ENCODE results near the gene SPRYD7.
A peak's percentile ranks its signal among the peaks of the same experiment; 100 is the strongest.
"Not testable (repeated sequence)": the region's sequence is repeated elsewhere in the genome, so short reads cannot be mapped to it uniquely, and the experiment has no call there.

Gene SPRYD7

GRCh38 chr13:49936075-49936967 lies at the start of gene SPRYD7:
Gene SPRYD7 (minus strand): TSS chr13:49936340. CDS start chr13:49936235, 105 bp downstream.
- peak; percentile 99 for DNase-seq

- DNase-seq = no peak
These were observed 49.0 kb upstream of the SPRYD7 start for GRCh38 chr13:49985129-49985528.

- no peak for DNase-seq
These were observed 44.1 kb upstream of the SPRYD7 start for GRCh38 chr13:49980266-49980665.

- no peak for DNase-seq
These were observed 41.9 kb upstream of the SPRYD7 start for GRCh38 chr13:49977992-49978391.

GRCh38 chr13:49976314-49977258 lies 40.4 kb upstream of the SPRYD7 start:
- DNase-seq = peak; percentile 82

- no peak for DNase-seq
These were observed 39.7 kb upstream of the SPRYD7 start for GRCh38 chr13:49975826-49976225.

- DNase-seq = no peak
These were observed 36.6 kb upstream of the SPRYD7 start for GRCh38 chr13:49972709-49973108.

- DNase-seq = no peak
These were observed 31.3 kb upstream of the SPRYD7 start for GRCh38 chr13:49967456-49967855.

GRCh38 chr13:49958321-49958720 lies 22.2 kb upstream of the SPRYD7 start:
- DNase-seq = no peak

GRCh38 chr13:49956131-49956530 lies 20.0 kb upstream of the SPRYD7 start:
- DNase-seq = no peak

- DNase-seq = no peak
These were observed 18.7 kb upstream of the SPRYD7 start for GRCh38 chr13:49954674-49955455.

GRCh38 chr13:49953560-49953959 lies 17.4 kb upstream of the SPRYD7 start:
- DNase-seq = no peak

GRCh38 chr13:49951754-49952535 lies 15.8 kb upstream of the SPRYD7 start:
- DNase-seq = no peak

- not testable (repeated sequence) for DNase-seq
These were observed 12.7 kb upstream of the SPRYD7 start for GRCh38 chr13:49948777-49949270.

- no peak for DNase-seq
These were observed 3.2 kb upstream of the SPRYD7 start for GRCh38 chr13:49939321-49939720.

- DNase-seq = no peak
These were observed 2.8 kb upstream of the SPRYD7 start for GRCh38 chr13:49938921-49939320.

GRCh38 chr13:49938314-49938713 lies 2.2 kb upstream of the SPRYD7 start:
- DNase-seq = peak; percentile 49

- DNase-seq = no peak
These were observed 781 bp upstream of the SPRYD7 start for GRCh38 chr13:49936968-49937273.

- peak; percentile 73 for DNase-seq
These were observed 717 bp downstream of the SPRYD7 start for GRCh38 chr13:49935171-49936074.

- DNase-seq = no peak
These were observed 2.6 kb downstream of the SPRYD7 start for GRCh38 chr13:49933511-49933910.

- no peak for DNase-seq
These were observed 3.3 kb downstream of the SPRYD7 start for GRCh38 chr13:49932868-49933267.

Measured in suppressor macrophage treated with lipopolysaccharide for 4 hours (primary cell).